ENCODE measurements around the gene SLC25A1.

- TF ChIP-seq, protein P1, sequence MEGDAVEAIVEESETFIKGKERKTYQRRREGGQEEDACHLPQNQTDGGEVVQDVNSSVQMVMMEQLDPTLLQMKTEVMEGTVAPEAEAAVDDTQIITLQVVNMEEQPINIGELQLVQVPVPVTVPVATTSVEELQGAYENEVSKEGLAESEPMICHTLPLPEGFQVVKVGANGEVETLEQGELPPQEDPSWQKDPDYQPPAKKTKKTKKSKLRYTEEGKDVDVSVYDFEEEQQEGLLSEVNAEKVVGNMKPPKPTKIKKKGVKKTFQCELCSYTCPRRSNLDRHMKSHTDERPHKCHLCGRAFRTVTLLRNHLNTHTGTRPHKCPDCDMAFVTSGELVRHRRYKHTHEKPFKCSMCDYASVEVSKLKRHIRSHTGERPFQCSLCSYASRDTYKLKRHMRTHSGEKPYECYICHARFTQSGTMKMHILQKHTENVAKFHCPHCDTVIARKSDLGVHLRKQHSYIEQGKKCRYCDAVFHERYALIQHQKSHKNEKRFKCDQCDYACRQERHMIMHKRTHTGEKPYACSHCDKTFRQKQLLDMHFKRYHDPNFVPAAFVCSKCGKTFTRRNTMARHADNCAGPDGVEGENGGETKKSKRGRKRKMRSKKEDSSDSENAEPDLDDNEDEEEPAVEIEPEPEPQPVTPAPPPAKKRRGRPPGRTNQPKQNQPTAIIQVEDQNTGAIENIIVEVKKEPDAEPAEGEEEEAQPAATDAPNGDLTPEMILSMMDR (conservative IDR thresholded peaks at IDR 0.05; ENCODE audit: low read length) = no peak
- no peak for TF ChIP-seq EZH2phosphoT487 (IDR thresholded peaks at IDR 0.05; ENCODE audit: borderline replicate concordance)
Measured at GRCh38 chr22:19148417-19149046, 30.0 kb downstream of the SLC25A1 start.

All from Loucy (cell line).